Brain microvascular endothelial cell (primary cell): ENCODE data around the gene TMBIM4.

Source experiments
- DNase-seq: peaks from one replicate; pipeline ENCODE4 v3.0.0-alpha.2; 2020
- H3K27ac ChIP-seq: fragments of 250-450 bp; sonication (Bioruptor Pico); 2 replicates; pipeline ENCODE4 v1.5.1; 2020; ENCODE audit warnings: mild to moderate bottlenecking, moderate library complexity
- H3K27me3 ChIP-seq: fragments of 250-450 bp; sonication (Bioruptor Pico); replicated peaks from 2 replicates; pipeline ENCODE4 v1.5.1; 2020; ENCODE audit warnings: mild to moderate bottlenecking
- H3K36me3 ChIP-seq: fragments of 250-450 bp; sonication (Bioruptor Pico); replicated peaks from 2 replicates; pipeline ENCODE4 v1.5.1; 2020; ENCODE audit warnings: mild to moderate bottlenecking
- H3K4me3 ChIP-seq: 2 replicates; pipeline ENCODE4 v1.5.1; 2011; ENCODE audit warnings: low read depth, mild to moderate bottlenecking, control low read depth, low read length, moderate library complexity
- CTCF ChIP-seq: IDR thresholded peaks from 2 replicates; pipeline ENCODE4 v1.5.1; 2011; ENCODE audit warnings: low read depth, mild to moderate bottlenecking, moderate library complexity, low read length, control low read depth, inconsistent platforms; ENCODE audit errors: missing control alignments
- in situ Hi-C: cut with HindIII; loops from 2 replicates; pipeline ENCODE4 v1.10.0; 2017; ENCODE audit warnings: low sequenced_read_pairs, low pct_ligation_motif_present

Gene TMBIM4

GRCh38 chr12:66087365-66087943 is 82.3 kb downstream of the TMBIM4 start:
- Histone ChIP-seq H3K4me3 (no peak overlapping the region), H3K27ac (no peak overlapping the region), H3K27me3 (no peaks in the 10 kb centered on the region), H3K36me3 (no peaks in the 10 kb centered on the region)
- peak; percentile 86 for TF ChIP-seq CTCF
- in situ Hi-C loops: no loop called here
- peak; percentile 79 for DNase-seq

GRCh38 chr12:66085998-66086397 is 83.8 kb downstream of the TMBIM4 start:
- no peak for DNase-seq
- H3K4me3 ChIP-seq: no peak overlapping the region
- H3K27ac ChIP-seq: no peak overlapping the region
- in situ Hi-C loops: no loop called here
- no peaks in the 10 kb centered on the region for H3K27me3 ChIP-seq
- no peaks in the 10 kb centered on the region for H3K36me3 ChIP-seq
- TF ChIP-seq CTCF: no peak
